MG63 (cell line): ENCODE measurements around the gene NOS1AP. TPM values are rescaled to one million over a fixed set of nuclear protein-coding genes. Genes with fewer than 3 reads are reported as not detected.

Experiments used
- DNase-seq: peaks from one replicate; pipeline ENCODE4 v3.0.0-alpha.2; 2020
- H3K27me3 ChIP-seq: fragments of 250-450 bp; sonication (Bioruptor Pico); 2 replicates; pipeline ENCODE4 v1.5.1; 2020; ENCODE audit warnings: mild to moderate bottlenecking, moderate library complexity
- H3K36me3 ChIP-seq: fragments of 250-450 bp; sonication (Bioruptor Pico); 2 replicates; pipeline ENCODE4 v1.5.1; 2020; ENCODE audit warnings: mild to moderate bottlenecking, moderate library complexity
- H3K4me3 ChIP-seq: fragments of 250-450 bp; sonication (Bioruptor Pico); 2 replicates; pipeline ENCODE4 v1.5.1; 2020; ENCODE audit warnings: mild to moderate bottlenecking, moderate library complexity
- H3K9me3 ChIP-seq: fragments of 250-450 bp; sonication (Bioruptor Pico); 2 replicates; pipeline ENCODE4 v1.5.1; 2020; ENCODE audit warnings: mild to moderate bottlenecking, moderate library complexity
- total RNA-seq: library from RNA; depleted of rRNA; stranded (reverse); fragments of >200 nt; shearing (Covaris generic); gene quantifications from 2 replicates; pipeline ENCODE4 v1.2.3, GENCODE V29; 2014; ENCODE audit warnings: low replicate concordance

The NOS1AP gene
- total RNA-seq, 1 experiment from 2014 or later = not detected

DNA sequence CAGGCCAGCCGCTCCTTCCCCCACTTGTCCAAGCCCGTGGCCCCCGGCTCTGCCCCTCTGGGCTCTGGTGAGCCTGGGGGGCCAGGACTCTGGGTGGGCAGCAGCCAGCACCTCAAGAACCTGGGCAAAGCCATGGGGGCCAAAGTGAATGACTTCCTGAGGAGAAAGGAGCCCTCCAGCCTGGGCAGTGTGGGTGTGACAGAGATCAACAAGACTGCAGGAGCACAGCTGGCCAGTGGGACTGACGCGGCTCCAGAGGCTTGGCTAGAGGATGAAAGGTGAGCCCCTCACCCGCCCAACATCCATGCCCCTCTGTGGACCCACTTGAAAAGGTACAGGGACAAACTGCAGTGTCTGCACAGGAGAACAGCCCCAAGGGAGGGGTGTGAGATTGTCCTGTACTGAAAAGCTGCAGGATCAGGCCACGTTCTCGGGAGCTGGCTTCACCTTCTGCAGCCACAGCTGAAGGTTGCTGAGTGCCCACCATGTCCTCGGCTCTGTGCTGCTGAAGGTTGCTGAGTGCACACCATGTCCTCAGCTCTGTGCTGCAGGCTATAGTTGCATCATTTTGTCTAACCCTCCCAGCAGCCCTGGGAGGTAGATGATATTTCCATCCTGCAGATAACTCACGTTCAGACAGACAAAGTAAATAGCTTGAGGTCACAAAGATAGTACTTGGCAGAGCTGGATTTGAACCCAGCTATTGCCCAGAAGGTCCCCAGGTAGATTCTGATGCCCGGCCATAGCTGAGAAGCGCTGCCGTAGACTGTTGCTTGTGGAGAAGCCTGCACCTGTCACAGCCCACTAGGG is 312.7 kb downstream of the NOS1AP start:
- DNase-seq = no peak
- Histone ChIP-seq H3K36me3 (no peaks in the 10 kb centered on the region), H3K9me3 (no peaks in the 10 kb centered on the region), H3K4me3 (no peak overlapping the region), H3K27me3 (no peaks in the 10 kb centered on the region)

DNA sequence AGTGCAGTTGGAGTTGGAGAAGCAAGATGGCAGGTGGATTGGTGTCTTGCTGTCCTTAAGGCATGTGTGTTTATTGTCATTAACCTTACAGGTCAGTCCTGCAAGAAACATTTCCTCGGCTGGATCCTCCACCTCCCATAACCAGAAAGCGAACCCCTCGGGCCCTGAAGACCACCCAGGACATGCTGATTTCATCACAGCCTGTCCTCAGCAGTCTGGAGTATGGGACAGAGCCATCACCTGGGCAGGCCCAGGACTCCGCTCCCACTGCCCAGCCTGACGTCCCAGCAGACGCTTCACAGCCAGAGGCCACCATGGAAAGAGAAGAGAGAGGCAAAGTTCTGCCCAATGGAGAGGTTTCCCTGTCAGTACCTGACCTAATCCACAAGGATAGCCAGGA is 313.6 kb downstream of the NOS1AP start:
- H3K4me3 ChIP-seq = no peak overlapping the region
- H3K9me3 ChIP-seq = no peaks in the 10 kb centered on the region
- DNase-seq = no peak
- H3K27me3 ChIP-seq = no peaks in the 10 kb centered on the region
- H3K36me3 ChIP-seq = no peaks in the 10 kb centered on the region

DNA sequence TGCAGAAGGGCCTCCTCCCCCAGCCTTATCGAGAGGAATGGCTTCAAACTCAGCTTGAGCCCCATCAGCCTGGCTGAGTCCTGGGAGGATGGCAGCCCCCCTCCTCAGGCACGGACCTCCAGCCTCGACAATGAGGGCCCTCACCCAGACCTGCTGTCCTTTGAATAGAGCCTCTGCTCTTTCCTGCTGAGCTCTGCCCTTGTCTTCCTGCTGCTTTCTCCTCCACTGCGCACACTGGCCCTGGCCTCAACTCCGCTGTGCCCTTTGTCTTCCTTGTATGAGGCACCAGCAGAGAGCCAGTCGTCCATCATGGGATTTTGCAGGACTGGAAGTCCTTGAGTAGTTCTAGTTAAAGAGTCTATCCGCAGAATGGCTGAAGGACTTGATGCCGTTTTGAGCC is 314.0 kb downstream of the NOS1AP start:
- Histone ChIP-seq H3K4me3 (no peak overlapping the region), H3K27me3 (no peaks in the 10 kb centered on the region), H3K9me3 (no peaks in the 10 kb centered on the region), H3K36me3 (no peaks in the 10 kb centered on the region)
- DNase-seq = no peak

DNA sequence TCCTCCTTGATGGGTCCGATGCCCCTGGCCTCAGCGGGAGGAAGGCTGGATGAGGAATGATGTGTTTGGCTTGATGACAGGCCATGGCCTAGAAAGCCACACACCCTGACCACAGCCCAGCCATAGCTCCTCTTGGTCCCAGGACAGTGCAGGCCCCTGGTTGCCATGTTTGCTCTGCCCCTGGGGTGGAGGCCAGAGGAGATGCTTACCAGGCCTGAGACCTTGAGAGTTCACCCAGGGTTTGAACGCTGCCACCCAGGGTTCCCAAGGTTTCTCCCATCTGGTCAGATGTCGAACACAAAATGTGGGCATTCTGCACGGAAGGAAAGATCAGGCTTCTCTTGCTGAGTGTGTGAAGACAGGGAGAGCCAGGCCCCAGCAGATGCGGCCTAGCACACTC is 314.6 kb downstream of the NOS1AP start:
- Histone ChIP-seq H3K27me3 (no peaks in the 10 kb centered on the region), H3K36me3 (no peaks in the 10 kb centered on the region), H3K9me3 (no peaks in the 10 kb centered on the region), H3K4me3 (no peak overlapping the region)
- no peak for DNase-seq

DNA sequence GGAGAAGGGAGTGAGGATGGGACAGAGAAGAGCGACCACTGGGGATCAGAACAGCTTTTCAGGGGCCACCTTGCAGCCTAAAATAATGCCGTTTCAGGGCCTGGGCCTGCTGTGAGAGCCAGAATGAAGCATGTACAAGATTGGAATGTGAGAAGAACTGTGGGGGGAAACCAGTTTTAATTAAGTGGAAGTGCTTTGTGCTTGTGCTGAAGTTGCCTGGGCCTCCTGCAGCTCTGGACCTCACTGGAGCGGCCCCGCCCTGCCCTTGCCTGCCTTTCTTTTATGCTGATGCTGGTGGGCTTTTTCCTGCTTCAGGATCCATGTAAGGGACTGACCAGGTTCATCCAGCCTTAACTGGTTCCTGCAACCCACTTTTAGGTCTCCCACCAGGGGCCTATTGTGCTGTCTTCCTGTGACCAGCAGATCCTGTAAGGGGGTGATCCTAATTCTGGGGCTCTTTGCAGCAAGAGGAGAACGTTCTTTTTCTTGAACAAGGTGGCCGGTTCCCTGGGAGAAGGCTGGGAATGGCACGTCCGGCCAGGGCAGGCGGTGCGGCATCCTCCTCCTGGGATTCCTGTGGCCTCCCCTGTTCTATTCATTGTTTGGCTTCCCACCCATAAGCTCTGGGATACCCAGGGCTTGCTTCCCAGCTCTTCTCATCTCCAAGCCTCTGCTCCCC is 315.2 kb downstream of the NOS1AP start:
- no peak for DNase-seq
- no peaks in the 10 kb centered on the region for H3K9me3 ChIP-seq
- H3K4me3 ChIP-seq = no peak overlapping the region
- no peaks in the 10 kb centered on the region for H3K27me3 ChIP-seq
- no peaks in the 10 kb centered on the region for H3K36me3 ChIP-seq

DNA sequence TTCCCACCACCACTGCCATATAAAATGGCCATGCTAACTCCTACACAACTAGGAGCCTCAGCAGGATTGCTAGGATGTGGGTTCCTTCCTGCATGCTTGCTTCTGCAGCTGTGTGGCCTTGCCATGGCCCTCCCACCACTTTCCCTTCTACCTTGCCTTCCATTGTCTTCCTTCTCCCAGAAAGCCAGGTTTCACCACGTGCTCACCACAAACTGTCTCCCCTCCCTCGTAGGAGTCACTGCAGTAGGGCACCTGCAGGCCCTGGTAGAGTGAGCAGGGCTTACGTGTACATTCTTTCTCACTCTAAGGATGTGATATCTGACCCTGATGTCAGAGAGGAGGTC is 315.8 kb downstream of the NOS1AP start:
- no peak overlapping the region for H3K4me3 ChIP-seq
- H3K27me3 ChIP-seq = no peaks in the 10 kb centered on the region
- DNase-seq = no peak
- H3K9me3 ChIP-seq = no peaks in the 10 kb centered on the region
- no peaks in the 10 kb centered on the region for H3K36me3 ChIP-seq

DNA sequence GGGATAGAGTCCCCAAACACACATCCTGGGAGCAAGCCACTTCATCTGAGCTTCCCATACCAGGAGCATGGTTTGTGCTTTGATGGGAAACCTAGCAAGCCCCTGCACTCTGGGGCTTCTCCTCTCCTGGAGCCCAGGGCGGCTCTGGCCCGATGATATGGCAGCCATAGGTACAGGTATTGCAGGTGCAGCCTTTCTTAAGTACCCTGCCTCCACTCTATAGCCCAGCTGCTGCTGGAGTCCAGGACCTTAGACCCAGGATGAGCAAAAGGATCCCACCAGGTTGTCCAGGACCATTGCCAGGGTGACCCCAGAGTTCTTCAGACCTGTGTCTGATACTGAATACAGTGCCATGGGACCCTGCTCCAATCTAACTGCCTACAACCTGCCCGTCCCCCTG is 316.2 kb downstream of the NOS1AP start:
- H3K4me3 ChIP-seq = no peak overlapping the region
- no peak for DNase-seq
- no peaks in the 10 kb centered on the region for H3K9me3 ChIP-seq
- H3K27me3 ChIP-seq = no peaks in the 10 kb centered on the region
- no peaks in the 10 kb centered on the region for H3K36me3 ChIP-seq

DNA sequence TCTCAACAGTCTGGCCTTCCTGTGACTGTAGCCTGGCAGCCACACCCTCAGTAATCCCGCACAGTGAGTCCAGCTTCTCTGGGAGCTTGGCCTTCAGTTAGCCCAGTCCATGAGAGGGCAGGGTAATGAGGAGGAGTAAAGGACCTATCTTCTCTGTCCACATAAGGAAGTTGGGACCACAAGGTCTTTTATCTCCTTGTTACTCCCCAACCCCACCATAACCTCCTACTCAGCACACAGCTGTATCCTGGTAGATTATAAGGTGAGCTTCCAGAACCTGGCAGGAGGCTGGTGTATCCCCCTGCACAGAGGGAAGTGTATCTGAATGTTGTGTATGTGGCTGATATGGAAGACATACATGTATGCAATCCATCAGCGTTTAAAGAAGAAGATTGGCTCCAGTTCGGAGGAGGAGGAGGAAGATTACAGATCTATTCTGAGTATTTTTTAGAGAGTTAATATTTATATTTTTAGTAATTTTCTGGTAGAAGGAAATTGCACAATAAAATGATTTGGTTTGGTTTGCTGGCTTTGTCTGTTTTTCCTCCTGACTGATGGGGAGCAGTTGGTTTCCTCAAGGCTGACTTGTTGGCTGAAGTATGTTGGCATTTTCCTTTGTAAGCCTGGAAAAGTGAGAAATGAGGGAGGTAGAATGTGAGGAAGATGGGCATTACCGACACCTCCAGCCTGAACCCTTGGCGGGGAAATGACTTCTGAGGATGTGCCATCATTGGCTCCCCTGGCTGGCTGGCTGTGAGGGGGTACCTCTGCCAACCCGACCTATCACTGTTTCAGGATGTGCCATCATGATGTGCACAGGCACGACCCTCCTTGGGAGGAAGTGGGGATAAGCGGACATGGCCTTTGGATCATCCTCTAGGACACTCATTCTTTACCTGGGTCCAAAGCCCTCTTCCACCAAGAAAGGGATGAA is 317.1 kb downstream of the NOS1AP start:
- Histone ChIP-seq H3K9me3 (no peaks in the 10 kb centered on the region), H3K36me3 (no peaks in the 10 kb centered on the region), H3K27me3 (no peaks in the 10 kb centered on the region), H3K4me3 (no peak overlapping the region)
- DNase-seq = no peak

DNA sequence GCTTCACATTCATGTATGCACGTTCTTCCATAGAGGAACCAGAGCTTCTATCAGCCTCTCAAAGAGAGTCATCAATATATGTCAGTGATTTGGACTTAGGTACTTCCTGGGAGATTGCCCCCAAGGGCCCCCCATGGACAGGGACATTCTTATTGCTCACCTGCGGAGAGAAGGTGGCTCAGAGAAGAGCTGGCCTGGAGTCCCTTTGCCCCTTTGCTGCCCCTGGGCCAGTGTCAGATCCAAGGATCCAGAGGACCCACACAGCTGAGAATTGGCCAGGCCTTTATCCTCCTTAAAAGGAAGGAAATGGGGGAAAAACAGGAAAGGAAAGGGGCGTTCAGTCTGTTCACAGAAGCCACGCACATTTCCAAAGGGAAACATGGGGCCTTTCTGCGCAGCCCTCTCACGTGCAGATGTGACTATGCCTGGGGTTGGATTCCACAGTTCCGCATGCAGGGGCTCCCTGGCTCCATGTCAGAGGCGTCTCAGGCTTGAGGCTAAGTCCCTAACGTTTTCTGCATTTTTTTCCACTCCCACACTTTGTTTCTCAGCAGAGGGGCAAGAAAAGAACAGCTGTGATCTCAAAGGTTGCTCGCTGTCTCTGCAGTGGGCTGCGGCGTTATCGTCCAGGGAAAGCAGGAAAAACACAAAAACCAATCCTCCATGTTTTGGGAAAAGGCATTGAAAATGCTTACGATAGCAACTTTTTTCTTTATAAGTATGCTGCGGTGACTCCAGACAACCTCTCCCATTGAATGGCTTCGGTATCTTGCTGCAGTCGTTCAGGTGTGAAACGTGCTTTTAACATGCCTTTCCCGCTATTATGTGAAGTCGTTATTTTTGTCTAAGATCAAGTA is 318.0 kb downstream of the NOS1AP start:
- no peak overlapping the region for H3K4me3 ChIP-seq
- no peaks in the 10 kb centered on the region for H3K9me3 ChIP-seq
- no peaks in the 10 kb centered on the region for H3K27me3 ChIP-seq
- no peak for DNase-seq
- H3K36me3 ChIP-seq = no peaks in the 10 kb centered on the region

DNA sequence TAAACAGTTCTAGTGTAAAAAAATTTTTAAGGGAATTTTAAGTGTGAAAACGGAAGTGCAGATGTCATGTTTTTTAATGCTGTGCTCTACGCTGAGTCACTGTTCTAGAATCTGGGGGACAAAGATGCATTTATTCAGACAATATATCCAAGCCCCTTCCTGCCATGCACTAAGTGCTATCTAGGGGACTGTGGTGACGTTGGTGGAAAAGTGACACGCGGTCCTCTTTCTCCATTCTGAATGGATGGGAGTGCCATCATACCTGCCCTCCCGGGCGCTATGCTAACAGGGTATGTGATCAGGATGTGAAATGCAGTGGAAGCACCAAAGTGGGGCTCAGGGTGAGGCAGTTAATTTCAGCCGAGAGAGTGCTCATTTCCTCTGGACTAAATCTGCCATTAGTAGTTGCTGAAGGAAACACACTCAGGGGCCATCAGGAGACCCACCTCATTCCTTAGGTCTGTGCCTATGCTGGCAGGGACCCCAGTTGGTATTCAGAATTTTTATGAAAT is 318.6 kb downstream of the NOS1AP start:
- H3K9me3 ChIP-seq = no peaks in the 10 kb centered on the region
- H3K4me3 ChIP-seq = no peak overlapping the region
- no peaks in the 10 kb centered on the region for H3K27me3 ChIP-seq
- no peak for DNase-seq
- H3K36me3 ChIP-seq = no peaks in the 10 kb centered on the region

DNA sequence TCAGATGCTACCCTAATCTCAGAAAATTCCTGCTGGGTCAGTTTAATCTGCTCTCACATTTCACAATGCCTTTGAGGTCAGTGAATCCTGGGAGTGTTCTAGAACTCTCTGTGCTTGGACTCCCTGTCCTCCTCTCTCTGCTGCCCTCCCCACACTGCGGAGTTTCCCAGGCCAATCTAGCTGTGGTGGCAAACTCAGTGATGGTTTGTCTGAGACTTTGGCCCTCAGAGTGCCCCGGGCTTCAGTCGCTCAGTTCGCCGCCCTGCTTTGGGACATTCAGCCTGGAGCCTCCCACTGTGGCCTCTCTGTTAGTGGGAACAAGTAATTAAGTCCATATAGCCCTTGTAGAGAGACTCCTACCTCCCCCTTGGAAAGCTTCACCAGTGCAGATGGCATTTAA is 319.1 kb downstream of the NOS1AP start:
- no peak for DNase-seq
- no peaks in the 10 kb centered on the region for H3K9me3 ChIP-seq
- no peak overlapping the region for H3K4me3 ChIP-seq
- no peaks in the 10 kb centered on the region for H3K27me3 ChIP-seq
- H3K36me3 ChIP-seq = no peaks in the 10 kb centered on the region

DNA sequence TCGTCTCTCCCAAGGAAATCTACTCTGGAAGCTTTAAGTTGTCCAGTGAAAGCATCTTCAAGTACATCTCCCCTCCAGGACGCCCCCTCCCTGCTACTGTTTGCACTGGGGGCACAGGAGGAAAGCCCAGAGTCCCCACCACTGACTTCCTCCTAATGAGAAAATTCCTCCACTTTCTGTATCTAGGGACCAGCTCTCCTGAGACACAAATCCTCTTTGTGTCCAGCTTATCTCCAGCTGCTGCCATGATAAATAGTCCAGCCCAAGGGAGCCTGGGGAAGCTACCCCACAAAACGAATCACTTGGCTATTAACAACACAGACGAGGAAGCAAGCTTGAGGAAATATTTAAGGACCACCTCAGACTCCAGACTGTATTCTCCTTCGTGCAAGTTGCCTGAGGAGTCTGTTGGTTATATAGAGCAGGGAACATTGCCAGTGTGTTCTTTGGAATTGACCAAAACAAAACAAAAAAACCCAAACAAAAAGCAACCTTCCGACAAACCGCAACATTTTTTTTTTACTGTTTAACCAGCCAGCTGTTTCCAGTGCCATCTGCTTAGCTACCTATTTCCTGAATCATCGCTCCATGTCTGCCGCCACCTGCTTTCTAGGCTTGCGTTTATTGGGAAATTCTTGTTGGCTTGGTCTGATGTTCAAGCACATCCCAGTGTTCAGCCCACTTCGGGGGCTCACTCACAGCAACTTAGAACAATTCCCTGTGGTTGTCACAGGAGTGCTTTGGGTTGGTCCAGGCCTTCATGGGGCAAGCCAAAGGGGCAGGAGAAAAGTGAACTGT is 319.7 kb downstream of the NOS1AP start:
- no peaks in the 10 kb centered on the region for H3K9me3 ChIP-seq
- H3K27me3 ChIP-seq = no peaks in the 10 kb centered on the region
- no peak overlapping the region for H3K4me3 ChIP-seq
- no peaks in the 10 kb centered on the region for H3K36me3 ChIP-seq
- peak; percentile 51 for DNase-seq

DNA sequence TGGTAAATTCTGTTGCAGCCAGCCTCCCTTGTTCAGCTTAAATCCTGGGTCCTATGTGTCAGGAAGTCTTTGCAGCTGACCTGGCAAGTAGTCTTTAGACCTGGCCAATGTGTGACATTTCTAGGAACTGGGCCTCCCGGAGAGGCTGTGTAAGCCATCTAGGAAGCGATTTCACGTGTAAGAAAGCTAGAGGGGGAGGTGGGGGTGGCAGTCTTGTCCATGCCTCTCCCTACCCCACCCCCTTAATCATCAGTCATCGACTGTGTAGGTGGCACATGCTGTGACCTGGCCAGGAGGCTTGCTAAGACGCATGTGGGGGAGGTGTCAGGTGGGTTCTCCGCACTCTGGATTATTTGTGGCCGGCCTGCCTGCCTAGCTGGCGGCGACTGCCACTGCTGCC is 320.5 kb downstream of the NOS1AP start:
- H3K27me3 ChIP-seq = no peaks in the 10 kb centered on the region
- DNase-seq = no peak

DNA sequence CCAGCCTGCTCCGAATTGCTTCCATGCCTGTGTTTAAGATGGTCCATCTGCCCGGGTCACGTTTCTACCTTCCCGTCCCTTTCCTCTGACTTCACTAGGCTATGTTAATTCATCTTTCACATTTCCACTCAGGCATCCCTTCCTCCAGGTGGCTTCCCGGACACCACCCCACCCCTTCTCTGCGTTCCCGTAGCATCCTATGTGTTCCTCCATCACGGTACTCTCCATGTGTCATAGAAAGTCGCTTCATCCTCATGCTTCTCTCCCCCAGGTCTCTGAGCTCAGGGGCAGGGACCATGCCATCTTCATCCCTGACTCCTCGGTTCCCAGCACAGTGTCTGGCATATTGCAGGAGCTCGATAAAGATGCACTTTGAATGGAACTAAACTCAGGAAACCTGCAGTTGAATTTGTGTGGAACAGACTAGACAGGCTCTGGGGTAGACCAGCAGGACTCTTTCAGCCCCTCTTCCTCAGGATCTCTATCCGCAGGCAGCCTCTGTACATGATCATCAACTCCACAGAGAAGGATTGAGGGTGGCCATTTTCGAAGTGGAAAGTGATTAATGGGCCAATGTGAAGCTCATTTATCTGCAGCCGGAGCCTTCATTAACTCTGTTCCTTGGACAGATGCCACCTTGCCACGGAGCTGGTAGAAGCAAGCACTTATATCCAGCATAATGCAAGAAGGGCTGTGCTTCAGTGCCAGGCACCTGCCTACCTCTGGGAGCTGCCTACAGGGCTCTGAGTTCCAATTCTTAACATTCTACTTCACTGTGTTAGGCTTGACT is 321.1 kb downstream of the NOS1AP start:
- Histone ChIP-seq H3K9me3 (no peaks in the 10 kb centered on the region), H3K27me3 (no peaks in the 10 kb centered on the region), H3K36me3 (no peaks in the 10 kb centered on the region), H3K4me3 (no peak overlapping the region)
- DNase-seq = no peak

More for the DNA sequence above, 320.5 kb downstream of the NOS1AP start:
- no peak overlapping the region for H3K4me3 ChIP-seq
- no peaks in the 10 kb centered on the region for H3K9me3 ChIP-seq
- no peaks in the 10 kb centered on the region for H3K36me3 ChIP-seq
